Neural cell (in vitro differentiated cells): ENCODE results near the gene AKAP8L. TPM values are rescaled to one million over a fixed set of nuclear protein-coding genes. Genes with fewer than 3 reads are reported as not detected.

Experiments used
- H2AFZ ChIP-seq: fragments of 200-600, 300-800 bp; sonication (generic), shearing (Covaris generic); 2 replicates; pipeline ENCODE4 v1.6.0; 2014; ENCODE audit warnings: low read depth, mild to moderate bottlenecking, antibody characterized with exemption, low read length, moderate library complexity
- H3F3A ChIP-seq: fragments of 200-600 bp; shearing (Covaris generic); 2 replicates; pipeline ENCODE4 v1.6.1; 2016; ENCODE audit warnings: mild to moderate bottlenecking, moderate library complexity, mixed read lengths, antibody characterized with exemption, low read length; ENCODE audit not compliant: insufficient read depth, poor library complexity, severe bottlenecking
- H3K27ac ChIP-seq: fragments of 200-600, 300-800 bp; sonication (generic), shearing (Covaris generic); 2 replicates; pipeline ENCODE4 v1.5.1; 2014; ENCODE audit warnings: mild to moderate bottlenecking, low read length, moderate library complexity
- H3K27me3 ChIP-seq: fragments of 300-800, 200-600 bp; sonication (generic), shearing (Covaris generic); 2 replicates; pipeline ENCODE4 v1.6.0; 2014; ENCODE audit warnings: mild to moderate bottlenecking, low read depth, low read length, moderate library complexity; ENCODE audit not compliant: insufficient read depth
- H3K36me3 ChIP-seq: fragments of 300-800, 200-600 bp; sonication (generic), shearing (Covaris generic); 2 replicates; pipeline ENCODE4 v1.5.1; 2014; ENCODE audit warnings: mild to moderate bottlenecking, antibody characterized with exemption, low read length, moderate library complexity; ENCODE audit not compliant: insufficient read depth
- H3K4me2 ChIP-seq: fragments of 300-800, 200-600 bp; sonication (generic), shearing (Covaris generic); 2 replicates; pipeline ENCODE4 v1.6.0; 2014; ENCODE audit warnings: mild to moderate bottlenecking, low read length
- H3K4me3 ChIP-seq: fragments of 300-800, 200-600 bp; sonication (generic), shearing (Covaris generic); 2 replicates; pipeline ENCODE4 v1.5.1; 2014; ENCODE audit warnings: mild to moderate bottlenecking, low read length, moderate library complexity
- H3K79me2 ChIP-seq: fragments of 200-600 bp; shearing (Covaris generic); replicated peaks from 2 replicates; pipeline ENCODE4 v1.6.0; 2014; ENCODE audit warnings: mild to moderate bottlenecking, low read length, moderate library complexity; ENCODE audit not compliant: insufficient read depth
- H3K9ac ChIP-seq: fragments of 300-800, 200-600 bp; sonication (generic), shearing (Covaris generic); 2 replicates; pipeline ENCODE4 v1.6.1; 2016; ENCODE audit warnings: mild to moderate bottlenecking, low read length, mixed read lengths
- H3K9me2 ChIP-seq: fragments of 200-600 bp; shearing (Covaris generic); 2 replicates; pipeline ENCODE4 v1.6.1; 2016; ENCODE audit warnings: mild to moderate bottlenecking, low read length, mixed read lengths; ENCODE audit not compliant: insufficient read depth
- H3K9me3 ChIP-seq: fragments of 200-600, 300-800 bp; sonication (generic), shearing (Covaris generic); 2 replicates; pipeline ENCODE4 v1.6.1; 2016; ENCODE audit warnings: mild to moderate bottlenecking, mixed run types, low read length, moderate library complexity, mixed read lengths
- H4K20me1 ChIP-seq: fragments of 200-600 bp; shearing (Covaris generic); 2 replicates; pipeline ENCODE4 v1.6.1; 2016; ENCODE audit warnings: mild to moderate bottlenecking, mixed run types; ENCODE audit not compliant: insufficient read depth
- EP300 ChIP-seq: fragments of 450-650 bp; conservative IDR thresholded peaks from 2 replicates; pipeline ENCODE4 v1.6.1; 2014; ENCODE audit warnings: antibody characterized with exemption, mild to moderate bottlenecking, moderate library complexity; ENCODE audit not compliant: poor library complexity, severe bottlenecking
- EZH2 ChIP-seq: fragments of 200-600, 300-800 bp; shearing (Covaris generic), sonication (generic); IDR thresholded peaks from 2 replicates; pipeline ENCODE4 v1.6.1; 2014; ENCODE audit warnings: antibody characterized with exemption, low read length, borderline replicate concordance, mild to moderate bottlenecking; ENCODE audit not compliant: insufficient read depth, poor library complexity, severe bottlenecking
- MXI1 ChIP-seq: fragments of 450-650 bp; conservative IDR thresholded peaks from 2 replicates; pipeline ENCODE4 v1.6.1; 2014; ENCODE audit warnings: antibody characterized with exemption, mild to moderate bottlenecking; ENCODE audit not compliant: poor library complexity, severe bottlenecking
- POLR2AphosphoS5 ChIP-seq: IDR thresholded peaks from 2 replicates; pipeline ENCODE4 v1.6.1; 2012
- RAD21 ChIP-seq: fragments of 450-650 bp; conservative IDR thresholded peaks from 2 replicates; pipeline ENCODE4 v1.6.1; 2014; ENCODE audit warnings: antibody characterized with exemption, mild to moderate bottlenecking, moderate library complexity
- SMC3 ChIP-seq: fragments of 450-650 bp; conservative IDR thresholded peaks from 2 replicates; pipeline ENCODE4 v1.6.1; 2014; ENCODE audit warnings: antibody characterized with exemption, mild to moderate bottlenecking, moderate library complexity; ENCODE audit not compliant: poor library complexity
- TAF1 ChIP-seq: IDR thresholded peaks from 2 replicates; pipeline ENCODE4 v1.6.1; 2012; ENCODE audit warnings: low read depth
- polyA plus RNA-seq: library from polyadenylated mRNA; depleted of rRNA; stranded (reverse); fragments of >200 nt; gene quantifications from 2 replicates; pipeline ENCODE4 v1.2.3, GENCODE V29; 2014
- TF ChIP-seq, protein P1 (sequence below): IDR thresholded peaks from 2 replicates; pipeline ENCODE4 v1.6.1; 2012; ENCODE audit warnings: borderline replicate concordance
- TF ChIP-seq, protein P2 (sequence below): fragments of 450-650 bp; IDR thresholded peaks from 2 replicates; pipeline ENCODE4 v1.5.1; 2014; ENCODE audit warnings: antibody characterized with exemption, mild to moderate bottlenecking, moderate library complexity; ENCODE audit not compliant: poor library complexity, severe bottlenecking

AKAP8L gene
- polyA plus RNA-seq, 1 donor from 2014 or later: 281 TPM

DNA sequence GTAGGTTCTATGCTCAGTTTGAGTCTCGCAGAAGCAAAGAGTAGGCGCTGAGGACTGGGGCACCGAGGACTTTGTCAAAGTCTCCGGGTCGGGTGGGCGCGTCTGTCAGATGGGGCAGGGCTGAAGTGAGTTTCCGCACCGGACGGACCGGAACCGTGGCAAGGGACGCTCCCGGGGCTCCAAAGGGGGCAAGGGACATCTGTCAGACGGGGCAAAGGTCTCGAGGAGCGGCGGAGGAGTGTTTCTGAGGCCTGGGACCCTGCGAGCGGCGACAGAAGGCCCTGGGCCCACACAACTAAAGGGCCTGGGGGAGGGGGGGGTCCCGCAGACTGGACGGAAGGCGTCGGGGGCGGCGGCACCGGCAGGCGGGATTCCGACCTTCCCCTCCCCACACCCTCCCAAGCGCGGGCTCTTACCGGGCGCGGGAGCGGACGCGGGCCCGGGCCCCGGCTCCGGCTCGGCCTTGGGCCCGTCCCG, 13.3 kb upstream of the AKAP8L start:
- peak overlapping the region; percentile 87 for H3K9ac ChIP-seq
- no peaks in the 10 kb centered on the region for H3K9me3 ChIP-seq
- H2AFZ ChIP-seq: no peak overlapping the region
- no peaks in the 10 kb centered on the region for H3K27me3 ChIP-seq
- H3F3A ChIP-seq: no peaks in the 10 kb centered on the region
- H4K20me1 ChIP-seq: no peaks in the 10 kb centered on the region
- H3K9me2 ChIP-seq: no peaks in the 10 kb centered on the region
- H3K27ac ChIP-seq: peak overlapping the region; percentile 56
- H3K4me3 ChIP-seq: peak overlapping the region; percentile 90
- H3K36me3 ChIP-seq: no peaks in the 10 kb centered on the region
- H3K4me2 ChIP-seq: peak overlapping the region; percentile 97
- H3K79me2 ChIP-seq: peaks cover 30% of the 10 kb centered on the region
- TF ChIP-seq POLR2AphosphoS5: peak; percentile 15
- no peak for TF ChIP-seq TAF1

DNA sequence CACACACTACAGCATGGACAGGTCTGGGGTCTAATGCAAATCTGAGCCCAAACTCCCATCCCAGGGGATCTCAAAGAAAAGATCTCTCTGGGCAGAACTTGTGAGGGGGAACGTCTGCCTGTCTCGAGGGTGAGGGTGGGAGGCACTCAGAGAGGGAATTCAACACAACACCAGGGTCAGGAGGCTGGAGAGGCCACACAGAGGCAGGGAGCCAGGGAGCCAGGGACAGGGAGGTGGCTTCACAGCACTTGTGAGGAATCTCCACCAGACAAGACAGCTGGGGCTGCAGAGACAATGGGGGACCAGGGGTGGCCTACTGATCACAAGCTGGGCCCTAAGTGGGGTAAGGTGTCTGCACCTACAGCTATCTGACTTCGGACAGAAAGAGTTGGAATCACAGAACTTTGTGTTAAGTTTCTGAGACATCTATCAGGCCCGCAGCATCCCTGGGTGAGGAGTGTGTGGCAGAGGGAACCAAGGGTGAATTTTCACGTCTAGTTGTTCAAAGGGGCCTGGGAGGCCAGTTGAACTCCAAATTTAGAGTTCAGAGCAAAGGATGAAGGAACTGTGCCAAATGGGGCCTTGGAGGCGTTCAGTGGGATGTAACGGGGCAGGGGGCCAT, 12.7 kb upstream of the AKAP8L start:
- Histone ChIP-seq H3K4me2 (peak overlapping the region; percentile 97), H4K20me1 (no peaks in the 10 kb centered on the region), H3K79me2 (peaks cover 30% of the 10 kb centered on the region), H2AFZ (no peak overlapping the region), H3K9ac (peak overlapping the region; percentile 87), H3F3A (no peaks in the 10 kb centered on the region), H3K9me2 (no peaks in the 10 kb centered on the region), H3K27me3 (no peaks in the 10 kb centered on the region), H3K36me3 (peaks cover 1% of the 10 kb centered on the region), H3K9me3 (no peaks in the 10 kb centered on the region), H3K4me3 (peak overlapping the region; percentile 90), H3K27ac (peak overlapping the region; percentile 56)
- TF ChIP-seq EZH2 (no peak), SMC3 (no peak), EP300 (no peak), MXI1 (no peak), POLR2AphosphoS5 (no peak), RAD21 (no peak), TAF1 (no peak)
- TF ChIP-seq, protein P1, sequence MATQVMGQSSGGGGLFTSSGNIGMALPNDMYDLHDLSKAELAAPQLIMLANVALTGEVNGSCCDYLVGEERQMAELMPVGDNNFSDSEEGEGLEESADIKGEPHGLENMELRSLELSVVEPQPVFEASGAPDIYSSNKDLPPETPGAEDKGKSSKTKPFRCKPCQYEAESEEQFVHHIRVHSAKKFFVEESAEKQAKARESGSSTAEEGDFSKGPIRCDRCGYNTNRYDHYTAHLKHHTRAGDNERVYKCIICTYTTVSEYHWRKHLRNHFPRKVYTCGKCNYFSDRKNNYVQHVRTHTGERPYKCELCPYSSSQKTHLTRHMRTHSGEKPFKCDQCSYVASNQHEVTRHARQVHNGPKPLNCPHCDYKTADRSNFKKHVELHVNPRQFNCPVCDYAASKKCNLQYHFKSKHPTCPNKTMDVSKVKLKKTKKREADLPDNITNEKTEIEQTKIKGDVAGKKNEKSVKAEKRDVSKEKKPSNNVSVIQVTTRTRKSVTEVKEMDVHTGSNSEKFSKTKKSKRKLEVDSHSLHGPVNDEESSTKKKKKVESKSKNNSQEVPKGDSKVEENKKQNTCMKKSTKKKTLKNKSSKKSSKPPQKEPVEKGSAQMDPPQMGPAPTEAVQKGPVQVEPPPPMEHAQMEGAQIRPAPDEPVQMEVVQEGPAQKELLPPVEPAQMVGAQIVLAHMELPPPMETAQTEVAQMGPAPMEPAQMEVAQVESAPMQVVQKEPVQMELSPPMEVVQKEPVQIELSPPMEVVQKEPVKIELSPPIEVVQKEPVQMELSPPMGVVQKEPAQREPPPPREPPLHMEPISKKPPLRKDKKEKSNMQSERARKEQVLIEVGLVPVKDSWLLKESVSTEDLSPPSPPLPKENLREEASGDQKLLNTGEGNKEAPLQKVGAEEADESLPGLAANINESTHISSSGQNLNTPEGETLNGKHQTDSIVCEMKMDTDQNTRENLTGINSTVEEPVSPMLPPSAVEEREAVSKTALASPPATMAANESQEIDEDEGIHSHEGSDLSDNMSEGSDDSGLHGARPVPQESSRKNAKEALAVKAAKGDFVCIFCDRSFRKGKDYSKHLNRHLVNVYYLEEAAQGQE: no peak
- TF ChIP-seq, protein P2, sequence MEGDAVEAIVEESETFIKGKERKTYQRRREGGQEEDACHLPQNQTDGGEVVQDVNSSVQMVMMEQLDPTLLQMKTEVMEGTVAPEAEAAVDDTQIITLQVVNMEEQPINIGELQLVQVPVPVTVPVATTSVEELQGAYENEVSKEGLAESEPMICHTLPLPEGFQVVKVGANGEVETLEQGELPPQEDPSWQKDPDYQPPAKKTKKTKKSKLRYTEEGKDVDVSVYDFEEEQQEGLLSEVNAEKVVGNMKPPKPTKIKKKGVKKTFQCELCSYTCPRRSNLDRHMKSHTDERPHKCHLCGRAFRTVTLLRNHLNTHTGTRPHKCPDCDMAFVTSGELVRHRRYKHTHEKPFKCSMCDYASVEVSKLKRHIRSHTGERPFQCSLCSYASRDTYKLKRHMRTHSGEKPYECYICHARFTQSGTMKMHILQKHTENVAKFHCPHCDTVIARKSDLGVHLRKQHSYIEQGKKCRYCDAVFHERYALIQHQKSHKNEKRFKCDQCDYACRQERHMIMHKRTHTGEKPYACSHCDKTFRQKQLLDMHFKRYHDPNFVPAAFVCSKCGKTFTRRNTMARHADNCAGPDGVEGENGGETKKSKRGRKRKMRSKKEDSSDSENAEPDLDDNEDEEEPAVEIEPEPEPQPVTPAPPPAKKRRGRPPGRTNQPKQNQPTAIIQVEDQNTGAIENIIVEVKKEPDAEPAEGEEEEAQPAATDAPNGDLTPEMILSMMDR: no peak
